Raji (cell line): ENCODE results near the gene PCSK2.

Source experiments
- POLR2A ChIP-seq: IDR thresholded peaks from 2 replicates; pipeline ENCODE4 v1.6.1; 2011; ENCODE audit warnings: low read depth, low read length, control low read depth; ENCODE audit not compliant: insufficient read depth

Gene PCSK2

GRCh38 chr20:17227669-17228623 is 1.1 kb downstream of the PCSK2 start:
- TF ChIP-seq POLR2A = no peak

GRCh38 chr20:17228624-17229061 is 1.8 kb downstream of the PCSK2 start:
- TF ChIP-seq POLR2A = no peak

- no peak for TF ChIP-seq POLR2A
Measured at GRCh38 chr20:17229256-17229655, 2.4 kb downstream of the PCSK2 start.

GRCh38 chr20:17233626-17234025 is 6.8 kb downstream of the PCSK2 start:
- no peak for TF ChIP-seq POLR2A

GRCh38 chr20:17236766-17237165 is 9.9 kb downstream of the PCSK2 start:
- no peak for TF ChIP-seq POLR2A

- no peak for TF ChIP-seq POLR2A
Measured at GRCh38 chr20:17248224-17248623, 21.4 kb downstream of the PCSK2 start.

GRCh38 chr20:17262786-17263185 is 35.9 kb downstream of the PCSK2 start:
- no peak for TF ChIP-seq POLR2A

GRCh38 chr20:17273717-17274116 is 46.9 kb downstream of the PCSK2 start:
- no peak for TF ChIP-seq POLR2A

GRCh38 chr20:17276101-17276500 is 49.3 kb downstream of the PCSK2 start:
- TF ChIP-seq POLR2A = no peak

GRCh38 chr20:17281478-17281877 is 54.6 kb downstream of the PCSK2 start:
- TF ChIP-seq POLR2A = no peak

GRCh38 chr20:17282501-17282900 is 55.7 kb downstream of the PCSK2 start:
- no peak for TF ChIP-seq POLR2A

- TF ChIP-seq POLR2A = no peak
Measured at GRCh38 chr20:17287503-17287902, 60.7 kb downstream of the PCSK2 start.

GRCh38 chr20:17287998-17288397 is 61.2 kb downstream of the PCSK2 start:
- TF ChIP-seq POLR2A = no peak

GRCh38 chr20:17295151-17295726 is 68.4 kb downstream of the PCSK2 start:
- no peak for TF ChIP-seq POLR2A

- no peak for TF ChIP-seq POLR2A
Measured at GRCh38 chr20:17295991-17296390, 69.2 kb downstream of the PCSK2 start.

- TF ChIP-seq POLR2A = no peak
Measured at GRCh38 chr20:17298171-17298570, 71.3 kb downstream of the PCSK2 start.

GRCh38 chr20:17298751-17299150 is 71.9 kb downstream of the PCSK2 start:
- no peak for TF ChIP-seq POLR2A

- TF ChIP-seq POLR2A = no peak
Measured at GRCh38 chr20:17300113-17300512, 73.3 kb downstream of the PCSK2 start.
